ENCODE results near the gene HNF1A. TPM values are rescaled to one million over a fixed set of nuclear protein-coding genes. Genes with fewer than 3 reads are reported as not detected.
A peak's percentile ranks its signal among the peaks of the same experiment; 100 is the strongest.

HNF1A gene
- total and polyA plus RNA-seq, 9 of the 15 experiments (the other 6 are each of a cell fraction or from before 2014, with no cell fraction given), result not detected

GRCh38 chr12:120955232-120955631 lies 23.1 kb upstream of the HNF1A start (continued):
- TF ChIP-seq MYBL2 (IDR thresholded peaks at IDR 0.05; ENCODE audit: low read depth) (no peak), MYBL2 (CRISPR knock-in tag; IDR thresholded peaks at IDR 0.05; ENCODE audit: borderline replicate concordance) (no peak), GTF2E2 (tag; IDR thresholded peaks at IDR 0.05) (no peak), HNRNPH1 (optimal IDR thresholded peaks at IDR 0.05; ENCODE audit: low read depth, low read length) (no peak), ATF3 (IDR thresholded peaks at IDR 0.05) (no peak), ATF3 (CRISPR knock-in tag; conservative IDR thresholded peaks at IDR 0.05) (no peak), ZNF740 (CRISPR knock-in tag; IDR thresholded peaks at IDR 0.05) (no peak), ZNF740 (tag; IDR thresholded peaks at IDR 0.05) (no peak), KAT7 (CRISPR knock-in tag; IDR thresholded peaks at IDR 0.05; ENCODE audit: borderline replicate concordance) (no peak), BRF2 (IDR thresholded peaks at IDR 0.05; ENCODE audit: borderline replicate concordance, insufficient read depth, insufficient read length) (no peak), HNRNPK (IDR thresholded peaks at IDR 0.05; ENCODE audit: low read depth, low read length, poor library complexity, severe bottlenecking) (no peak), NFIC (IDR thresholded peaks at IDR 0.05) (no peak), HNRNPLL (IDR thresholded peaks at IDR 0.05; ENCODE audit: low read depth, low read length, poor library complexity, severe bottlenecking) (no peak), RBM25 (IDR thresholded peaks at IDR 0.05; ENCODE audit: low read depth, low read length, severe bottlenecking) (peak; percentile 92), SMARCA5 (IDR thresholded peaks at IDR 0.05) (peak; percentile 69; the same call in 1 of the 2 replicates), RBM14 (IDR thresholded peaks at IDR 0.05; ENCODE audit: borderline replicate concordance, insufficient read depth, low read depth, low read length) (no peak), KAT8 (IDR thresholded peaks at IDR 0.05; ENCODE audit: low read depth) (no peak), ZNF511 (CRISPR knock-in tag; IDR thresholded peaks at IDR 0.05) (no peak)
- TF ChIP-seq, protein P1, sequence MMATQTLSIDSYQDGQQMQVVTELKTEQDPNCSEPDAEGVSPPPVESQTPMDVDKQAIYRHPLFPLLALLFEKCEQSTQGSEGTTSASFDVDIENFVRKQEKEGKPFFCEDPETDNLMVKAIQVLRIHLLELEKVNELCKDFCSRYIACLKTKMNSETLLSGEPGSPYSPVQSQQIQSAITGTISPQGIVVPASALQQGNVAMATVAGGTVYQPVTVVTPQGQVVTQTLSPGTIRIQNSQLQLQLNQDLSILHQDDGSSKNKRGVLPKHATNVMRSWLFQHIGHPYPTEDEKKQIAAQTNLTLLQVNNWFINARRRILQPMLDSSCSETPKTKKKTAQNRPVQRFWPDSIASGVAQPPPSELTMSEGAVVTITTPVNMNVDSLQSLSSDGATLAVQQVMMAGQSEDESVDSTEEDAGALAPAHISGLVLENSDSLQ (IDR thresholded peaks at IDR 0.05), result peak; percentile 83
- TF ChIP-seq, protein P2, sequence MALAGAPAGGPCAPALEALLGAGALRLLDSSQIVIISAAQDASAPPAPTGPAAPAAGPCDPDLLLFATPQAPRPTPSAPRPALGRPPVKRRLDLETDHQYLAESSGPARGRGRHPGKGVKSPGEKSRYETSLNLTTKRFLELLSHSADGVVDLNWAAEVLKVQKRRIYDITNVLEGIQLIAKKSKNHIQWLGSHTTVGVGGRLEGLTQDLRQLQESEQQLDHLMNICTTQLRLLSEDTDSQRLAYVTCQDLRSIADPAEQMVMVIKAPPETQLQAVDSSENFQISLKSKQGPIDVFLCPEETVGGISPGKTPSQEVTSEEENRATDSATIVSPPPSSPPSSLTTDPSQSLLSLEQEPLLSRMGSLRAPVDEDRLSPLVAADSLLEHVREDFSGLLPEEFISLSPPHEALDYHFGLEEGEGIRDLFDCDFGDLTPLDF (CRISPR knock-in tag; IDR thresholded peaks at IDR 0.05), result no peak

Measured in K562 (cell line).